AG08396 (cell line): ENCODE data around the gene CDCA7.
"Not testable (repeated sequence)": the region's sequence is repeated elsewhere in the genome, so short reads cannot be mapped to it uniquely, and the experiment has no call there.

Source experiments
- DNase-seq: peaks from one replicate; pipeline ENCODE4 v3.0.0; 2012; ENCODE audit warnings: low spot score, mixed read lengths

Gene CDCA7

DNA sequence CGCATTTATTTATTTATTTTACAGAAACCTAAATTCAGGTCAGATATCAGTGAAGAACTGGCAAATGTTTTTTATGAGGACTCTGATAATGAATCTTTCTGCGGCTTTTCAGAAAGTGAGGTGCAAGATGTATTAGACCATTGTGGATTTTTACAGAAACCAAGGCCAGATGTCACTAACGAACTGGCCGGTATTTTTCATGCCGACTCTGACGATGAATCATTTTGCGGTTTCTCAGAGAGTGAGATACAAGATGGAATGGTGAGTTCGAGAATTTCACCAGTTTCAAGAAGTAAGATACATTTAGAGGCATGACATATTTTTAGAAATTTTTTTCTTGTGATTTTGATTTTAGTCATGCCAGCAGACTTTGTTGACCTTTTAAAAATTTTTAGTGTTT lies 4.6 kb downstream of the CDCA7 start:
- DNase-seq: no peak

DNA sequence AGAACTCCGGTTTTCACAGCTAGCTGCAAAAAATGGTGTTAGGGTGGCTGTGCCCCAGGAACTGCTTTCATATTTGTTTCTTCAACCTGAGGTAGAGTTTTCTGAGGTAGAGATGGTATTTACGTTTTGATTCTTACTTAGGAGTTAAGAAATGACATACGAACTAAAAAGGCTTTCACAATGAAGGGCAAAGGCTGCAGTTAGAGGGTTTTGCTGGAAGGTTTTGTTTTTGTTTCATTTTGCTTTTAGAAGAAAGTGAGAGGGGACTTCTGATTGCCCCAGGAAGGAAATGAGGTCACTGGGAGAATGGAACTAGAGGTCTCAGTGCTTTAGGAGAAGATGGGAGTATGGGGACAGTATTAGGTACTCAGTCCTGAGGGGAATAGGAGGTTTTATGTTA lies 15.5 kb downstream of the CDCA7 start:
- DNase-seq: no peak

GRCh38 chr2:173371023-173371422 lies 16.4 kb downstream of the CDCA7 start:
- DNase-seq: no peak

DNA sequence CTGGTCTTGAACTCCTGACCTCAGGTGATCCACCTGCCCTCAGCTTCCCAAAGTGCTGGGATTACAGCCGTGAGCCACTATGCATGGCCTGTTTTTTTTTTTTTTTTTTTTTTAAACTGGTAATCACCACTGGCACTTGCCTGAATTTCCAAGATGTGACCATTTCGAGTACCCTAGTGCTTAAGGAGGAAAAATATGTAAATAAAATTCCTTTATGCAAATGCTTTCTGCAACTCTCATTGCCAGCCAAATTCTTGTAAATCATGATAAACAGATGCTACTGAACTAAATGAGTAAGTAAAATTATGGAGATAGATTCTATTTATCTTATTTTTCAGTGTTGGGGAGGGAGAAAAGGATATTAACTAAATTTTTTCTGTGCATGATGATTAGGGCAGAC lies 18.6 kb downstream of the CDCA7 start:
- DNase-seq: no peak

GRCh38 chr2:173374634-173375033 lies 20.0 kb downstream of the CDCA7 start:
- no peak for DNase-seq

DNA sequence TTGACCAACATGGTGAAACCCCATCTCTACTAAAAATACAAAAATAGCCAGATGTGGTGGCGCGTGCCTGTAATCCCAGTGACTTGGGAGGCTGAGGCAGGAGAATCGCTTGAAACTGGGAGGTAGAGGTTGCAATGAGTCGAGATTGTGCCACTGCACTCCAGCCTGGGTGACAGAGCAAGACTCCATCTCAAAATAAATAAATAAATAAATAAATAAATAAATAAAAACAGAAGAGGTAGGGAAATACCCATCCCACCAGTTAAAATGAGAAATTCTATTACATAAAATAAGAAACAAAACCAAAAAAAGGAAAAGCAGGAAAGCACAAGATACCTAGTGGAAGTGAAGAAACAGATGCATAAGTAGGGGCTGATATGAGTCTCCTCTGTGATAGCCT lies 30.9 kb downstream of the CDCA7 start:
- not testable (repeated sequence) for DNase-seq

- no peak for DNase-seq
Measured at GRCh38 chr2:173386021-173386737, 31.5 kb downstream of the CDCA7 start.

DNA sequence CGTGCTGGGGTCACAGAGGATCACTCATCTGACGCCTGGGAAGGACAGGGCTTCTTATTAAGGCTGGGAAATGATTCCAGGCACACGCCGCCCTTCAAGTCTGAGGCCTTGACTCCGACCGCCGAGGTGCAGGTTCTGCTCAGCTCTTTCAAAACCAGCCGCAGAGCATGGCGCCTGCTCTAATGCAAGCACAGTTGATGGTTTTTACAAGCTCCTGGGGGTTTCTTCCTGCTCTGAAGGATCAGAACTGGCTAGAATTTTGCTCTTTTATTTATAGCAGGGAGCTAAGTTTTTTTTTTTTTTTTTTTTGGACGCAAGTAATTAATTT lies 32.0 kb downstream of the CDCA7 start:
- DNase-seq: no peak

DNA sequence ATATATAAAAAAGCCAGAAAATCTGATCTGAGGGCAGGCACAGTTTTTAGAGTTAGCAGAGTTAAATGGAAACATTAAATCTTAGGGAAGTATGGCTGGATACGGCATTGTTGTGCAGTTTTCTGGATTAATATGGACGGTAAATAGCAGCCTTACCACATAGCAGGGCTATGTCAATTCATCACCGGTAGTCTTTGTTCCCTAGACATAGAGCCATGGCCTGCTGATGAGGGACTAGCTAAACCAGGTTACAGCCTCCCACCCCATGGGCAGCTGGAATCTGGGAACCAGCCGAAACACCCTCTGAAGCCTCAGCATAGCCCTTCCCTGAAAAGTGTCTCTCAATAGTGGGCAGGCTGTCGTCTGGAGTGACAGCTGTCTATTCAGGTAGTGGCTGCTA lies 32.4 kb downstream of the CDCA7 start:
- no peak for DNase-seq

- DNase-seq: no peak
Measured at GRCh38 chr2:173387660-173388059, 33.0 kb downstream of the CDCA7 start.

DNA sequence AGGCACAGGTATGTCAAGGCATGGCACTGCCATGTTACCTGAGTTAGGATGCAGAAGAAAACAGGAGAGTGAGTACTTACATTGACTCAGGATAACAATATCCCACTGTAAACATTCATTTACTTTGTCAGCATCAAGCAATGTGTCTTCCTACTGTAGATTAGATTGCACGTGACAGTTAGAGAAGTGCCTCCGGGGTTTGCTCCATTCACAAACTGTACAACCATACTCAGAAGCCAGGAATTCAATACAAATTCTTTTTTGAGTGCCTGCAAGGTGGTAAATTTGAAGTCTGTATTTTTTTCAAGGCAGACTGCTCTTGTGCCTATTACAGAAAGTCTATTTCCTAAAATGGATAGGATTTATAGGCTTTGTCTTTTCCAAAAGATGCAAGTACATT lies 34.1 kb downstream of the CDCA7 start:
- DNase-seq: no peak

DNA sequence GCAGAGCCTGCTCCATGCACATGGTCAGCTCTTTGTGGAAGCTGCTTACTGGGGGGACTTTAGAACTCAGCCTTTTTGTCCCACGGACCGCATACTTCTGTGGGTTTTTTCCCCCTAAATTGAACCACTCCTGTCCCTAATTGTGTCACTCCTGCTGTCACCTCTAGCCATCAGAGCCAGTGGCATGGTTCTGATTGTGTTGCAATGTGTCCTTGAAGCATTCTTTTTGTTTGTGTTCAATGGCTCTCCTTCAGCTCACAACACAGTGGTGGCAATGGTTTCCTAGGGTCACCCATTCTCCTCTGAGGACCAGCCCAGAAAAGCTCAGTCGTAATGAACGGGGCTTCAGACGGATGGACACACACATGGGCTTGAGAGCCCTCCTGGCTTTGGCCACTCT lies 35.4 kb downstream of the CDCA7 start:
- no peak for DNase-seq

DNA sequence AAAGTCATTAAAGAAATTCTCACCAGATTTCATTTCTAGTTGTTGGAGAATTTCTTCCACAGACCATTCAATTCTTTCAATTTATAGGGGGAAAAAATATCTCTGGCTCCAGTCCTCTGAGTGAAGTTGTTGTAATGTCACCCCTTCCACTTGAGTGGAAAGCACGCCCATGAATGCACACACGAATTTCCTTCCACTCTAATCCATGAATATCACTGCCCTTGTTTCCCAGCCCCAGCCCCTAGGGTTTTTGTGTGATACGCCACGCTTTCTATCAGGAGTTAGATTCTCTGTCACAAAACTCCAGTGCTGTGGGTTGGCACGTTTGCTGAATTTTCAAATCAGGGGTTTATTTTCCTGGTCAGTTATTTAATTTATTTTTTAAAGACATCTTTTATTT lies 38.1 kb downstream of the CDCA7 start:
- DNase-seq: no peak

DNA sequence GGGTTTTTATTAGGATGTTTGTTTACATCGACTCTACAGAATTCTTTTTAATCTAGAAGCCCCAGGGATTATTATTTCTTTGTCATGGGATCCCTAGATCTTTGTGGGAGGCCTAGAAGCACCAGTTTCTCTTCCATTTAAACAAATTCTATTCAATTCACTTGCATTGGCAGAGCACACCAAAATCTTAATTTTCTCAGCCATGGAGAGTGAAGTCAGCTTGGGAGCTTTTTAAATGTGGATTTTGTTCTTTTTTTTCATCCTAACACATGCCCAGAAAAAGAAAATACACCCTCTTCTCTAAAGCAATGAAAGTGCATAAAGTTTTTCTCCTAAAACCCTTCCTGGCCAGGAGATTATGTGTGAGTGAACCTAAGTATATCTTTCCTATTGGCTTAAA lies 38.5 kb downstream of the CDCA7 start:
- no peak for DNase-seq

GRCh38 chr2:173393636-173394035 lies 39.0 kb downstream of the CDCA7 start:
- no peak for DNase-seq

- no peak for DNase-seq
Measured at GRCh38 chr2:173394091-173394974, 39.7 kb downstream of the CDCA7 start.

GRCh38 chr2:173395567-173396351 lies 41.1 kb downstream of the CDCA7 start:
- no peak for DNase-seq

- DNase-seq: no peak
Measured at GRCh38 chr2:173397539-173397938, 42.9 kb downstream of the CDCA7 start.

- no peak for DNase-seq
Measured at GRCh38 chr2:173399229-173399628, 44.6 kb downstream of the CDCA7 start.

DNA sequence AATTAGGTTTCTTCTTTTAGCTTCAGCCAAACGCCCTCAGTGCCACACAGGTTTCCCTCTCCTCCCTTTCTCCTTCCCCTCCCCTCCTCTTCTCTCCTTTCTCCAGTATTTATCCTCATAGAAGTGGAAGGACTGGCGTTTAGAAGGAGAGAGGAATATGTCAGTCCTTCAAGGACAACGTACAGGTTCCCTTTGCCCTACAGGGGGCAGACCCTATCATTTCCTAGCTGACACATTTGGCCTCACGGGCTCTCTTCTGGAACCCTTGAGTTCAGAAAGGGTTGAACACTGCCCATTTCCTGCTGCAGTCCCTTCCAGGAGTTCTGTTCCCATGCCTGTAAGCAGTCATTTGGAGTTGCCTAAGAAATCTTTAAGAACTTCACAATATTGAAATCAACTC lies 46.1 kb downstream of the CDCA7 start:
- DNase-seq: no peak

GRCh38 chr2:173401716-173402326 lies 47.1 kb downstream of the CDCA7 start:
- DNase-seq: no peak

DNA sequence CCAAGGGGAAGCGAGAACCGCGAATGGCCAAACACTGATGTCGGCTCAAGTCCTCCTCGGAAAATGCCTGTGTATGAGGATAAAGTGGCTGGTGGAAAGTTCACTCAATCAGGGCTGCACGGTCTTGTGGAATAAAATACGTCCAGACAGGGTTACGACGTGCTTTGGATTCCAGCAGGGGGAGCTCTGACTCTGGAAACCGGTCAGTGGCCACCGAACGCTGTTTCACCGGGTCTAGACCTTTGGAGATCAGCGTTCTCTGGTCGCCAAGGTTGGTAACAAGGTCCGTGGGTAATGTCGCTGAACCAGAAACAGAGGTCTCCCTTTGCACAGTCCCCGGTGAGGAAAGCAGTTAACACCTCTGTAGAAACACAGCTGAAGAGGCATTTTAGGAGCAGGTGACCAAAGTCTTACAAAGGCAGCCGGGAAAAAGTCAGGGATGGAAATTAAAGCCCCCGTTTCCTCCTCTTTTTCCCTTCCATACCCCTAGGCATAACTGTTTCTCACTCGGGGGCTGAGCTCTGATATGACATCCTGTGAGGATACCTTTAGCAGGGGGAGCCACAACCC lies 47.8 kb downstream of the CDCA7 start:
- peak; percentile 85 for DNase-seq
